H9 (cell line): ENCODE measurements around the gene FGD5. TPM values are rescaled to one million over a fixed set of nuclear protein-coding genes. Genes with fewer than 3 reads are reported as not detected.

Source experiments
- DNase-seq: peaks from one replicate; pipeline ENCODE4 v3.0.0-alpha.2; 2017
- H2AFZ ChIP-seq: one replicate; pipeline ENCODE4 v1.6.1; 2013; ENCODE audit warnings: mild to moderate bottlenecking, low read length, control low read depth, moderate library complexity
- H2AK5ac ChIP-seq: 2 replicates; pipeline ENCODE4 v1.6.1; 2013; ENCODE audit warnings: low read length, control low read depth, mixed read lengths; ENCODE audit not compliant: insufficient read length
- H2BK120ac ChIP-seq: one replicate; pipeline ENCODE4 v1.6.1; 2013; ENCODE audit warnings: low read depth, mild to moderate bottlenecking, low read length, control low read depth, inconsistent platforms; ENCODE audit not compliant: poor library complexity, severe bottlenecking
- H2BK12ac ChIP-seq: 2 replicates; pipeline ENCODE4 v1.6.1; 2013; ENCODE audit warnings: low read length, control low read depth, mixed read lengths, low read depth; ENCODE audit not compliant: insufficient read length
- H2BK15ac ChIP-seq: 2 replicates; pipeline ENCODE4 v1.6.1; 2013; ENCODE audit warnings: low read depth, low read length, control low read depth
- H2BK20ac ChIP-seq: one replicate; pipeline ENCODE4 v1.6.1; 2013; ENCODE audit warnings: low read depth, mild to moderate bottlenecking, low read length, control low read depth, inconsistent platforms; ENCODE audit not compliant: poor library complexity, severe bottlenecking
- H2BK5ac ChIP-seq: 2 replicates; pipeline ENCODE4 v1.6.1; 2013; ENCODE audit warnings: low read length, control low read depth, mixed read lengths; ENCODE audit not compliant: insufficient read length
- H3K14ac ChIP-seq: 2 replicates; pipeline ENCODE4 v1.6.1; 2013; ENCODE audit warnings: low read length, control low read depth; ENCODE audit not compliant: insufficient read depth
- H3K18ac ChIP-seq: 2 replicates; pipeline ENCODE4 v1.6.1; 2013; ENCODE audit warnings: low read depth, mild to moderate bottlenecking, mixed read lengths, low read length, control low read depth; ENCODE audit not compliant: insufficient read length
- H3K23ac ChIP-seq: 2 replicates; pipeline ENCODE4 v1.6.1; 2013; ENCODE audit warnings: low read length, control low read depth, mixed read lengths, low read depth; ENCODE audit not compliant: insufficient read length
- H3K23me2 ChIP-seq: 2 replicates; pipeline ENCODE4 v1.6.1; 2013; ENCODE audit warnings: low read depth, mild to moderate bottlenecking, mixed read lengths, low read length, control low read depth; ENCODE audit not compliant: insufficient read length, poor library complexity, severe bottlenecking
- H3K27ac ChIP-seq: 2 replicates; pipeline ENCODE4 v1.5.1; 2013; ENCODE audit warnings: low read length, control low read depth, mixed read lengths, low read depth; ENCODE audit not compliant: insufficient read length
- H3K27me3 ChIP-seq: 2 replicates; pipeline ENCODE4 v1.6.1; 2013; ENCODE audit warnings: low read length, control low read depth, inconsistent platforms; ENCODE audit not compliant: insufficient read depth
- H3K4ac ChIP-seq: 2 replicates; pipeline ENCODE4 v1.6.1; 2013; ENCODE audit warnings: low read depth, mild to moderate bottlenecking, control low read depth, inconsistent platforms, low read length, moderate library complexity
- H3K4me1 ChIP-seq: 2 replicates; pipeline ENCODE4 v1.6.1; 2013; ENCODE audit warnings: low read length, control low read depth, inconsistent platforms; ENCODE audit not compliant: insufficient read depth
- H3K4me2 ChIP-seq: 2 replicates; pipeline ENCODE4 v1.6.1; 2013; ENCODE audit warnings: low read length, control low read depth, mixed read lengths; ENCODE audit not compliant: insufficient read length, insufficient read depth
- H3K56ac ChIP-seq: 2 replicates; pipeline ENCODE4 v1.6.1; 2013; ENCODE audit warnings: low read depth, mild to moderate bottlenecking, mixed read lengths, low read length, control low read depth; ENCODE audit not compliant: insufficient read length
- H3K79me1 ChIP-seq: 2 replicates; pipeline ENCODE4 v1.6.1; 2013; ENCODE audit warnings: low read depth, mild to moderate bottlenecking, moderate library complexity, low read length, control low read depth, inconsistent platforms; ENCODE audit not compliant: insufficient read depth, poor library complexity, severe bottlenecking
- H3K79me2 ChIP-seq: 2 replicates; pipeline ENCODE4 v1.6.1; 2013; ENCODE audit warnings: low read length, control low read depth, inconsistent platforms; ENCODE audit not compliant: insufficient read depth
- H3K9ac ChIP-seq: 2 replicates; pipeline ENCODE4 v1.6.1; 2013; ENCODE audit warnings: low read length, control low read depth, mixed read lengths; ENCODE audit not compliant: insufficient read length; ENCODE audit errors: extremely low read depth
- H3K9me3 ChIP-seq: one replicate; pipeline ENCODE4 v1.6.1; 2013; ENCODE audit warnings: low read depth, low read length, inconsistent platforms; ENCODE audit not compliant: control insufficient read depth
- H3T11ph ChIP-seq: one replicate; pipeline ENCODE4 v1.6.1; 2013; ENCODE audit warnings: mild to moderate bottlenecking, low read length, control low read depth, inconsistent platforms
- H4K20me1 ChIP-seq: one replicate; pipeline ENCODE4 v1.6.1; 2013; ENCODE audit not compliant: control insufficient read depth, insufficient read length, insufficient read depth
- H4K5ac ChIP-seq: 2 replicates; pipeline ENCODE4 v1.6.1; 2013; ENCODE audit warnings: low read depth, mild to moderate bottlenecking, mixed read lengths, low read length, control low read depth; ENCODE audit not compliant: insufficient read length
- H4K8ac ChIP-seq: replicated peaks from 2 replicates; pipeline ENCODE4 v1.6.1; 2013; ENCODE audit warnings: low read length, control low read depth, mixed read lengths, low read depth; ENCODE audit not compliant: insufficient read length
- H4K91ac ChIP-seq: 2 replicates; pipeline ENCODE4 v1.6.1; 2013; ENCODE audit warnings: low read depth, mild to moderate bottlenecking, moderate library complexity, mixed read lengths, low read length, control low read depth; ENCODE audit not compliant: insufficient read length
- H3K27ac Mint-ChIP-seq, 3 experiments: 2 replicates in 2 of 3; 3 replicates in 1 of 3; pipeline ENCODE4 v1.8.0; 2020 to 2021; ENCODE audit warnings: mixed read lengths in 3 of 3, mild to moderate bottlenecking in 1 of 3, moderate library complexity in 1 of 3
- H3K27me3 Mint-ChIP-seq: 2 replicates; pipeline ENCODE4 v1.8.0; 2021; ENCODE audit warnings: low read depth, mild to moderate bottlenecking, moderate library complexity, mixed read lengths
- H3K36me3 Mint-ChIP-seq, 3 experiments: 2 replicates in 2 of 3; 3 replicates in 1 of 3; pipeline ENCODE4 v1.8.0; 2020 to 2021; ENCODE audit warnings: low read depth in 3 of 3, mixed read lengths in 3 of 3; ENCODE audit not compliant: insufficient read depth in 1 of 3
- H3K4me1 Mint-ChIP-seq, 2 experiments: 2 replicates each; pipeline ENCODE4 v1.8.0; 2020; ENCODE audit warnings: mixed read lengths in 2 of 2
- H3K4me3 Mint-ChIP-seq, 2 experiments: 2 replicates in 1 of 2; 3 replicates in 1 of 2; pipeline ENCODE4 v1.8.0; 2020 to 2021; ENCODE audit warnings: mild to moderate bottlenecking in 2 of 2, mixed read lengths in 2 of 2, moderate library complexity in 1 of 2
- H3K9me3 Mint-ChIP-seq, 2 experiments: 2 replicates in 1 of 2; 3 replicates in 1 of 2; pipeline ENCODE4 v1.8.0; 2020; ENCODE audit warnings: mild to moderate bottlenecking in 2 of 2, mixed read lengths in 2 of 2, moderate library complexity in 1 of 2
- WGBS: extraction: QIAGEN DNeasy Blood & Tissue Kit; methylation state at CpG from one replicate; pipeline ENCODE4 v1.1.7; 2013; ENCODE audit warnings: missing lambda C conversion rate, low lambda C conversion rate, mixed read lengths; ENCODE audit not compliant: insufficient read length; ENCODE audit errors: extremely low coverage; 5-methylcytosine and 5-hydroxymethylcytosine counted together
- total RNA-seq: library from RNA; stranded (reverse); gene quantifications from 2 replicates; pipeline ENCODE4 v1.2.1, GENCODE V29; 2021
- TF ChIP-seq, protein P1 (sequence below): fragments of 200-600 bp; sonication (generic); conservative IDR thresholded peaks from 3 replicates; pipeline ENCODE4 v1.8.0; 2021; ENCODE audit warnings: antibody characterized with exemption, mild to moderate bottlenecking

FGD5 gene
- total RNA-seq, 1 experiment from 2014 or later, result 7.8 TPM

DNA sequence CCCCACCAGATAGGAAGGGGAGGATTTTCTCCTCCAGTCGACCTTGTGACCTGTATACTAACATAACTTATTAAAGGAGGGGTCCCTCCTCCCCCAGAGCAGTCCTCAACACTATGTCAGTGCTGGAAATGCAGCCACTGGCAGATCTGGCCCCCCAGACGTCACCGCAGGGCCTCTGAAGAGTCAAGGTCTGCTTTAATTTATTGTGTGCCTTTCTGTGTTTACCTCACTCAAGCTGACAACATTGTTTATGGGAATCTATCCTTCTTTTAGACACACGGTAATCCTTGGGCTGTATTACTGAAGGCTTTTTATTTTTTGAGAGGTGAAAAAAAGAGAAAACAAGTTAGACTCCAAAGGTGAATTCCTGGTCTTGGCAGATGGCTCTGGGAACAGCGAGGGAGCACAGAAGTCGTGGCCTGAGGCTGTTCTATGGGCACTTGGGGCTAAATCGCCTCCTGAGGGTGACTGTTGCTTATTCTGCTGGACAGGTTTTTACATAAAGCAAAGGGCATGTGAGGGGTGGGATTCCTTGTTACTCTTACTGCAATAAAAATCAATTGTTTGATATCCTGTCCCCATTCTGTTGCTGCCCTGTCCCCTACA, 115.2 kb downstream of the FGD5 start:
- no peaks in the 10 kb centered on the region for H3K4me1 Mint-ChIP-seq

More for the DNA sequence above, 115.2 kb downstream of the FGD5 start:
- Histone ChIP-seq H2AK5ac (no peak overlapping the region), H3K27me3 (no peaks in the 10 kb centered on the region), H2AFZ (no peak overlapping the region), H3K79me1 (no peaks in the 10 kb centered on the region), H3K79me2 (no peaks in the 10 kb centered on the region), H2BK120ac (no peak overlapping the region), H3K27ac (no peak overlapping the region), H3K4me2 (no peak overlapping the region), H3T11ph (no peak overlapping the region), H3K18ac (no peak overlapping the region), H4K20me1 (no peaks in the 10 kb centered on the region), H4K8ac (no peak overlapping the region), H3K4me1 (no peaks in the 10 kb centered on the region), H2BK5ac (no peak overlapping the region), H4K91ac (no peak overlapping the region), H3K4ac (no peak overlapping the region), H3K14ac (no peak overlapping the region), H4K5ac (no peak overlapping the region), H3K23ac (no peak overlapping the region), H2BK15ac (no peak overlapping the region), H3K9ac (no peak overlapping the region), H2BK12ac (no peak overlapping the region), H3K23me2 (no peaks in the 10 kb centered on the region), H3K56ac (no peak overlapping the region), H3K9me3 (no peaks in the 10 kb centered on the region), H2BK20ac (no peak overlapping the region)
- TF ChIP-seq, protein P1, sequence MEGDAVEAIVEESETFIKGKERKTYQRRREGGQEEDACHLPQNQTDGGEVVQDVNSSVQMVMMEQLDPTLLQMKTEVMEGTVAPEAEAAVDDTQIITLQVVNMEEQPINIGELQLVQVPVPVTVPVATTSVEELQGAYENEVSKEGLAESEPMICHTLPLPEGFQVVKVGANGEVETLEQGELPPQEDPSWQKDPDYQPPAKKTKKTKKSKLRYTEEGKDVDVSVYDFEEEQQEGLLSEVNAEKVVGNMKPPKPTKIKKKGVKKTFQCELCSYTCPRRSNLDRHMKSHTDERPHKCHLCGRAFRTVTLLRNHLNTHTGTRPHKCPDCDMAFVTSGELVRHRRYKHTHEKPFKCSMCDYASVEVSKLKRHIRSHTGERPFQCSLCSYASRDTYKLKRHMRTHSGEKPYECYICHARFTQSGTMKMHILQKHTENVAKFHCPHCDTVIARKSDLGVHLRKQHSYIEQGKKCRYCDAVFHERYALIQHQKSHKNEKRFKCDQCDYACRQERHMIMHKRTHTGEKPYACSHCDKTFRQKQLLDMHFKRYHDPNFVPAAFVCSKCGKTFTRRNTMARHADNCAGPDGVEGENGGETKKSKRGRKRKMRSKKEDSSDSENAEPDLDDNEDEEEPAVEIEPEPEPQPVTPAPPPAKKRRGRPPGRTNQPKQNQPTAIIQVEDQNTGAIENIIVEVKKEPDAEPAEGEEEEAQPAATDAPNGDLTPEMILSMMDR, result no peak
- no CpG with 5 or more reads among the region's 7 CpGs for WGBS
- Mint-ChIP-seq H3K9me3 (no peaks in the 10 kb centered on the region), H3K4me3 (no peak overlapping the region), H3K36me3 (no peaks in the 10 kb centered on the region), H3K27me3 (no peaks in the 10 kb centered on the region; the same call in 1 of the 2 replicates), H3K27ac (no peak overlapping the region)
- DNase-seq, result no peak
